ENCODE data around the gene CERK. TPM values are rescaled to one million over a fixed set of nuclear protein-coding genes. Genes with fewer than 3 reads are reported as not detected.

CERK gene
- polyA plus RNA-seq, 1 of the 3 experiments (the other 2 are of a cell fraction), result 32.6 TPM

DNA sequence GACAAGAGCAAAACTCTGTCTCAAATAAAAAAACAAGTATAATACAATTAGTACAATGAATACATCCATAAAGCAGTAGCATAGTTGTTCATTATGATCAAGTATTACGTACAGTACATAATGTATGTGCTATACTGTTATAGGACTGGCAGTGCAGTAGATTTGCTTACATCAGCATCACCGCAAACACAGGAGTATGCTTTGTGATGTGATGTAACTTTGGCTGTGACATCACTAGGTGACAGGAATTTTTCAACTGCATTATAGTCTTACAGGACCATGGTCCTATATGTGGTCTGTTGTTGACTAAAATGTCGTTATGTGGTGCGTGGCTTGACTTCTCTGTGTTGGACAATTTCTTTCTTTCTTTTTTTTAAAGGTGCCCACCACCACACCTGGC is 41.0 kb upstream of the CERK start:
- no peak overlapping the region for H3K4me2 ChIP-seq
- CTCF ChIA-PET, result interaction anchor here (1.5 to 2.1 kb wide), 2 partner anchors 20 to 25 kb away, joined by 4 to 13 read pairs; no protein-coding TSS in a partner anchor

DNA sequence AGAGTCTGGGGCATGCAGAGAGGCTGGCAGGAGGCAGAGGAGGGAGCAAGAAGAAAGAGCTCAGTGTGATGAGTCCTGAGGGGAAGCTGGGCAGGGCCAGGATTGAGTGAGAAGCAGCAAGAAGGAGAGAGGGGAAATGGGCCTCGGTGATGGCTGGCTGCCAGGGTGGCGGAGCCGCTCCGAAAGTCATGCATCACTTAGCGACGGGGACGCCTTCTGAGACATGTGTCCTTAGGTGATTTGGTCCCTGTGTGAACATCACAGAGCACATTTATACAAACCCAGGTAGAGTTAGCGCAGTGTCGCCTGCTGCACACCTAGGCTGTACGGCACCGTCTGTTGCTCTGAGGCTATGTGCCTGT is 39.5 kb upstream of the CERK start:
- POLR2A ChIA-PET, result no interaction called here
- Histone ChIP-seq H3K79me2 (ENCODE audit: insufficient read depth) (peaks cover 81% of the 10 kb centered on the region), H4K20me1 (ENCODE audit: insufficient read depth) (peaks cover 56% of the 10 kb centered on the region)
- no peak for TF ChIP-seq MXI1 (IDR thresholded peaks at IDR 0.05; ENCODE audit: low read depth, low read length)
- TF ChIP-seq GABPA (IDR thresholded peaks at IDR 0.05; ENCODE audit: low read depth), result no peak
- TF ChIP-seq, protein P1, sequence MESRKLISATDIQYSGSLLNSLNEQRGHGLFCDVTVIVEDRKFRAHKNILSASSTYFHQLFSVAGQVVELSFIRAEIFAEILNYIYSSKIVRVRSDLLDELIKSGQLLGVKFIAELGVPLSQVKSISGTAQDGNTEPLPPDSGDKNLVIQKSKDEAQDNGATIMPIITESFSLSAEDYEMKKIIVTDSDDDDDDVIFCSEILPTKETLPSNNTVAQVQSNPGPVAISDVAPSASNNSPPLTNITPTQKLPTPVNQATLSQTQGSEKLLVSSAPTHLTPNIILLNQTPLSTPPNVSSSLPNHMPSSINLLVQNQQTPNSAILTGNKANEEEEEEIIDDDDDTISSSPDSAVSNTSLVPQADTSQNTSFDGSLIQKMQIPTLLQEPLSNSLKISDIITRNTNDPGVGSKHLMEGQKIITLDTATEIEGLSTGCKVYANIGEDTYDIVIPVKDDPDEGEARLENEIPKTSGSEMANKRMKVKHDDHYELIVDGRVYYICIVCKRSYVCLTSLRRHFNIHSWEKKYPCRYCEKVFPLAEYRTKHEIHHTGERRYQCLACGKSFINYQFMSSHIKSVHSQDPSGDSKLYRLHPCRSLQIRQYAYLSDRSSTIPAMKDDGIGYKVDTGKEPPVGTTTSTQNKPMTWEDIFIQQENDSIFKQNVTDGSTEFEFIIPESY (IDR thresholded peaks at IDR 0.05; ENCODE audit: borderline replicate concordance, low read depth), result no peak
- TF ChIP-seq, protein P2, sequence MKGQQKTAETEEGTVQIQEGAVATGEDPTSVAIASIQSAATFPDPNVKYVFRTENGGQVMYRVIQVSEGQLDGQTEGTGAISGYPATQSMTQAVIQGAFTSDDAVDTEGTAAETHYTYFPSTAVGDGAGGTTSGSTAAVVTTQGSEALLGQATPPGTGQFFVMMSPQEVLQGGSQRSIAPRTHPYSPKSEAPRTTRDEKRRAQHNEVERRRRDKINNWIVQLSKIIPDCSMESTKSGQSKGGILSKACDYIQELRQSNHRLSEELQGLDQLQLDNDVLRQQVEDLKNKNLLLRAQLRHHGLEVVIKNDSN (IDR thresholded peaks at IDR 0.05; ENCODE audit: borderline replicate concordance, low read depth), result no peak
- TF ChIP-seq RCOR1 (IDR thresholded peaks at IDR 0.05; ENCODE audit: low read length), result no peak
- no peak for TF ChIP-seq RXRA (IDR thresholded peaks at IDR 0.05; ENCODE audit: borderline replicate concordance, low read depth)
- TF ChIP-seq TAF1 (IDR thresholded peaks at IDR 0.05; ENCODE audit: borderline replicate concordance, low read depth, low read length), result no peak
- no peak for TF ChIP-seq RAD21 (IDR thresholded peaks at IDR 0.05; ENCODE audit: low read length)
- TF ChIP-seq SIN3A (IDR thresholded peaks at IDR 0.05; ENCODE audit: borderline replicate concordance, low read depth, low read length), result no peak
- no peak for TF ChIP-seq MEF2A (IDR thresholded peaks at IDR 0.05; ENCODE audit: borderline replicate concordance, low read depth)
- no peak for TF ChIP-seq SMC3 (IDR thresholded peaks at IDR 0.05; ENCODE audit: low read depth, low read length)
- TF ChIP-seq, protein P3, sequence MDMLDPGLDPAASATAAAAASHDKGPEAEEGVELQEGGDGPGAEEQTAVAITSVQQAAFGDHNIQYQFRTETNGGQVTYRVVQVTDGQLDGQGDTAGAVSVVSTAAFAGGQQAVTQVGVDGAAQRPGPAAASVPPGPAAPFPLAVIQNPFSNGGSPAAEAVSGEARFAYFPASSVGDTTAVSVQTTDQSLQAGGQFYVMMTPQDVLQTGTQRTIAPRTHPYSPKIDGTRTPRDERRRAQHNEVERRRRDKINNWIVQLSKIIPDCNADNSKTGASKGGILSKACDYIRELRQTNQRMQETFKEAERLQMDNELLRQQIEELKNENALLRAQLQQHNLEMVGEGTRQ (IDR thresholded peaks at IDR 0.05; ENCODE audit: borderline replicate concordance, low read depth, low read length), result no peak
- no peak for TF ChIP-seq TEAD4 (IDR thresholded peaks at IDR 0.05; ENCODE audit: borderline replicate concordance, insufficient read depth)
- no peak for TF ChIP-seq ELF1 (IDR thresholded peaks at IDR 0.05)
- TF ChIP-seq FOSL2 (IDR thresholded peaks at IDR 0.05; ENCODE audit: borderline replicate concordance, low read depth), result no peak
- no peak for TF ChIP-seq YY1 (IDR thresholded peaks at IDR 0.05; ENCODE audit: low read depth)
- no peak for TF ChIP-seq EZH2phosphoT487 (IDR thresholded peaks at IDR 0.05; ENCODE audit: borderline replicate concordance, low read depth)

More for the DNA sequence above, 41.0 kb upstream of the CERK start:
- peaks cover 80% of the 10 kb centered on the region for H3K79me2 ChIP-seq (ENCODE audit: insufficient read depth)
- no peak overlapping the region for H2AFZ ChIP-seq (ENCODE audit: low read depth)
- H3K4me3 ChIP-seq (ENCODE audit: low read depth in 2 of 2, low read length in 1 of 2), result no peak overlapping the region
- no peak overlapping the region for H3K9ac ChIP-seq
- 96% methylated on average over 4 of the region's 4 CpGs for WGBS (ENCODE audit: low lambda C conversion rate)
- DNase-seq, result no peak
- H3K36me3 ChIP-seq (replicated peaks in 1 of 2; ENCODE audit: control insufficient read depth in 1 of 2, insufficient read depth in 2 of 2, low read length in 1 of 2), result no peaks in the 10 kb centered on the region
- no peaks in the 10 kb centered on the region for H3K27me3 ChIP-seq (ENCODE audit: insufficient read depth)
- TF ChIP-seq MXI1 (IDR thresholded peaks at IDR 0.05; ENCODE audit: low read depth, low read length) (no peak), EZH2phosphoT487 (IDR thresholded peaks at IDR 0.05; ENCODE audit: borderline replicate concordance, low read depth) (no peak), RCOR1 (IDR thresholded peaks at IDR 0.05; ENCODE audit: low read length) (no peak), FOSL2 (IDR thresholded peaks at IDR 0.05; ENCODE audit: borderline replicate concordance, low read depth) (no peak), FOXM1 (IDR thresholded peaks at IDR 0.05; ENCODE audit: low read depth) (no peak), ELF1 (IDR thresholded peaks at IDR 0.05) (no peak)
- TF ChIP-seq, protein P4, sequence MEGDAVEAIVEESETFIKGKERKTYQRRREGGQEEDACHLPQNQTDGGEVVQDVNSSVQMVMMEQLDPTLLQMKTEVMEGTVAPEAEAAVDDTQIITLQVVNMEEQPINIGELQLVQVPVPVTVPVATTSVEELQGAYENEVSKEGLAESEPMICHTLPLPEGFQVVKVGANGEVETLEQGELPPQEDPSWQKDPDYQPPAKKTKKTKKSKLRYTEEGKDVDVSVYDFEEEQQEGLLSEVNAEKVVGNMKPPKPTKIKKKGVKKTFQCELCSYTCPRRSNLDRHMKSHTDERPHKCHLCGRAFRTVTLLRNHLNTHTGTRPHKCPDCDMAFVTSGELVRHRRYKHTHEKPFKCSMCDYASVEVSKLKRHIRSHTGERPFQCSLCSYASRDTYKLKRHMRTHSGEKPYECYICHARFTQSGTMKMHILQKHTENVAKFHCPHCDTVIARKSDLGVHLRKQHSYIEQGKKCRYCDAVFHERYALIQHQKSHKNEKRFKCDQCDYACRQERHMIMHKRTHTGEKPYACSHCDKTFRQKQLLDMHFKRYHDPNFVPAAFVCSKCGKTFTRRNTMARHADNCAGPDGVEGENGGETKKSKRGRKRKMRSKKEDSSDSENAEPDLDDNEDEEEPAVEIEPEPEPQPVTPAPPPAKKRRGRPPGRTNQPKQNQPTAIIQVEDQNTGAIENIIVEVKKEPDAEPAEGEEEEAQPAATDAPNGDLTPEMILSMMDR (IDR thresholded peaks at IDR 0.05), result no peak
- TF ChIP-seq, protein P2 (IDR thresholded peaks at IDR 0.05; ENCODE audit: borderline replicate concordance, low read depth), result no peak
- POLR2A ChIA-PET, result no interaction called here
- peaks cover 0 to 2% of the 10 kb centered on the region in 2 experiments; a peak in 1 of 4 replicates for H3K4me1 ChIP-seq (ENCODE audit: control insufficient read depth in 1 of 2, insufficient read depth in 2 of 2, low read depth in 1 of 2, low read length in 1 of 2)
- no peaks in the 10 kb centered on the region for H3K9me3 ChIP-seq
- H3F3A ChIP-seq (replicated peaks; ENCODE audit: insufficient read depth), result no peaks in the 10 kb centered on the region
- H3K9me2 ChIP-seq, result no peaks in the 10 kb centered on the region
- H4K20me1 ChIP-seq (ENCODE audit: insufficient read depth), result peaks cover 48% of the 10 kb centered on the region
- no peak overlapping the region for H3K27ac ChIP-seq (ENCODE audit: low read depth in 2 of 2, low read length in 1 of 2)

More for the DNA sequence above, 39.5 kb upstream of the CERK start:
- Histone ChIP-seq H3K9ac (no peak overlapping the region), H3K27ac (ENCODE audit: low read depth in 2 of 2, low read length in 1 of 2) (no peak overlapping the region), H2AFZ (ENCODE audit: low read depth) (no peak overlapping the region), H3K36me3 (replicated peaks in 1 of 2; ENCODE audit: control insufficient read depth in 1 of 2, insufficient read depth in 2 of 2, low read length in 1 of 2) (no peaks in the 10 kb centered on the region), H3K9me2 (no peaks in the 10 kb centered on the region), H3K4me1 (ENCODE audit: control insufficient read depth in 1 of 2, insufficient read depth in 2 of 2, low read depth in 1 of 2, low read length in 1 of 2) (peaks cover 2 to 4% of the 10 kb centered on the region in 2 experiments; a peak in 1 of 4 replicates), H3K4me3 (ENCODE audit: low read depth in 2 of 2, low read length in 1 of 2) (no peak overlapping the region), H3F3A (replicated peaks; ENCODE audit: insufficient read depth) (no peaks in the 10 kb centered on the region), H3K4me2 (no peak overlapping the region), H3K27me3 (ENCODE audit: insufficient read depth) (no peaks in the 10 kb centered on the region), H3K9me3 (no peaks in the 10 kb centered on the region)
- DNase-seq, result no peak
- CTCF ChIA-PET, result interaction anchor here (2.6 kb wide), 1 partner anchor 26 kb away, joined by 9 read pairs; no protein-coding TSS in a partner anchor
- WGBS (ENCODE audit: low lambda C conversion rate), result 95% methylated on average over 9 of the region's 11 CpGs
